LNCaP clone FGC (cell line): ENCODE results near the gene CBFB.

Source experiments
- DNase-seq: peaks from one replicate; pipeline ENCODE4 v3.0.0-alpha.2; 2011; ENCODE audit warnings: low read depth
- H3K4me3 ChIP-seq: 2 replicates; pipeline ENCODE4 v1.5.1; 2011; ENCODE audit warnings: mild to moderate bottlenecking, low read depth, low read length, control low read depth
- CTCF ChIP-seq: IDR thresholded peaks from 2 replicates; pipeline ENCODE4 v1.5.1; 2012; ENCODE audit warnings: mild to moderate bottlenecking; ENCODE audit not compliant: control insufficient read depth, insufficient read depth; ENCODE audit errors: extremely low read depth

CBFB gene

GRCh38 chr16:67011274-67011673 lies 17.7 kb upstream of the CBFB start:
- no peak for DNase-seq
- H3K4me3 ChIP-seq, result no peak overlapping the region
- TF ChIP-seq CTCF, result no peak

GRCh38 chr16:67013233-67013822 lies 15.6 kb upstream of the CBFB start:
- H3K4me3 ChIP-seq, result no peak overlapping the region
- TF ChIP-seq CTCF, result no peak
- no peak for DNase-seq

- no peak overlapping the region for H3K4me3 ChIP-seq
- DNase-seq, result no peak
- no peak for TF ChIP-seq CTCF
Measured at GRCh38 chr16:67013823-67014633, 14.9 kb upstream of the CBFB start.

GRCh38 chr16:67014634-67015312 lies 14.2 kb upstream of the CBFB start:
- no peak for TF ChIP-seq CTCF
- DNase-seq, result no peak
- H3K4me3 ChIP-seq, result no peak overlapping the region

- no peak; the same call in 1 of the 2 replicates for TF ChIP-seq CTCF
- no peak for DNase-seq
- no peak overlapping the region for H3K4me3 ChIP-seq
Measured at GRCh38 chr16:67015313-67015731, 13.6 kb upstream of the CBFB start.

GRCh38 chr16:67016143-67016542 lies 12.8 kb upstream of the CBFB start:
- no peak overlapping the region for H3K4me3 ChIP-seq

More at GRCh38 chr16:67016143-67016542, 12.8 kb upstream of the CBFB start:
- TF ChIP-seq CTCF, result no peak
- no peak for DNase-seq
